Measurements from ENCODE around the gene GDF7. TPM values are rescaled to one million over a fixed set of nuclear protein-coding genes. Genes with fewer than 3 reads are reported as not detected.

GDF7 gene
- total and polyA plus RNA-seq, 2 donors (not counting 3 experiments of a cell fraction or from before 2014, with no cell fraction given): 3.7 to 3.9 TPM

DNA sequence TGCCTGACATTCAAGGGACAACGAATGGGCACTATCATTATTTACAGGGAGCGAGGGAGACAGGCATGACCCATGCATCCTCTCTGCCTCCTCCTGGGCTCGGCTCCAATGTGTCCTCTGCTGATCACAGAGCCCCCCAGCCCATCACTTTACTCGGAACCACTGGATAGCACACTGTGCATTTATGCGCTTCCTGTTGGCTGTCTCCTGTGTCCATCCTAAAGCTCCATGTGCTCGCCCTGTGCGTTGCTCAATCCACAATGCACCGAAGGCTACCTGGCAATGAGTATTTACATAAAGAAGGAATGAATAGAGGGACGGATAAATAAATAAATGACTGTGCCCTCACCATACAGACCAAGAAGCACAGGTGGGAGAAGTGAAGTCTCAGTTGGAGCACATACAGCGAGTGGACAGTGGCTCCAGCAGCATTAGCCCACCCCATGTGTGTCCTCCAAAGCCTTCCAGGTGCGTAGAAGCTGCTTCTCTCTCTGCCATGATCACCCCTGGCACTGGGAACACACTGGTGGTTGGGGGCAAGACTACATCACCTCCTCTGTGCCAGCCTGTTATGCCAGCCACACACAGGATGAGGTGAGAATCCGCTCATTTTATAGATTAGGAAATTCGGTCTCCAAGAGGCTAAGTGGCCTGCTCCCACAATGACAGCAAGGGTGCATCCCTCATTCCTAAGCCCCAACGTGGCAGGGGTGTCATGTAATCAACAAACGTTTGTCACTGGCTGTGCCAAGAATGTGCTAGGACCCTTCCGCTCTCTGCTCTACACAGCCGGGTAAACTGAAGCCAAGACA, 2.3 kb upstream of the GDF7 start:
- CTCF ChIA-PET: interaction anchor here (1.1 to 6.0 kb wide), 4 partner anchors 12 to 296 kb away, joined by 3 to 531 read pairs (median 16); partner anchors contain the start of gene HS1BP3
- dilution Hi-C loops (cut with MboI; ENCODE audit: extremely low pct_ligation_motif_present, low sequenced_read_pairs): no loop called here

DNA sequence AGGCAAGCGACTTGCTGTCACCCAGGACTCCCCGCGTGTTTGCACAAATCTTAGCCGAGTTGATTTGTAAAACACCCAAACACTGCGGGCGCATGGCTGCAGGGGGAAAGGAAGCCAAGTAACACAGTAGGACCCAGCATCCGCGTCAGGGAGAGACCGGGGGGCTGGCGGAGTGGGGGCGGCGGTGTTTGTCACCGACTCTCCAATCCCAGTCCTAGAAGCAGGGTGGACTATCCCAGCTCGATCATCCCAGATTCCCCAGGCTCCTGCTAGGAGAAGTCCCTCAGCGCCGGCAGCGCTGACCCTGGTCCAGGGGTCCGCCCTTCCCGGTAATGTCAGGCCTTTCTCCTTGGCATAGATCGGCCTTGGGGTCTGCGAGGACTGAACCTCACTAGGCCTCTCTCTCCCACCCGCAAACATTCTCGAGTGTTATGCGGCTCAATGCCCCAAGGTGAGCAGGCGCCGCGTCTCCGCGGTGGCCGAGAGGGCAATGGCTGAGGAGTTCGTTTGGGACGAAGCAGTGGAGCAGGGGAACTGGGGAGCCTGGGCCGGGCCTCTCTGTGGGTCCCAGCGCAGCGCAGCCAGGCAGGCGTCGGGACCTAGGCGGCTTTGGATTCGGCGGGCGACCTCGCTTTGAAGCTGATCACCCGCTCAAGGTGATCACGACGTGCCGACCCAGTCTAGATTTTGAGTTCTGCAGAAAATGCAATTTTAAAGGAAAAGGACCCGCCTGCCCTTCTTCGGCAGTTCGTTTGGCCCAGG, 1.5 kb upstream of the GDF7 start:
- dilution Hi-C loops (cut with MboI; ENCODE audit: extremely low pct_ligation_motif_present, low sequenced_read_pairs): no loop called here
- peak overlapping the region; percentile 50 for H3K4me2 ChIP-seq (ENCODE audit: insufficient read depth, low read length)

More for the DNA sequence above, 2.3 kb upstream of the GDF7 start:
- TF ChIP-seq POLR2A (IDR thresholded peaks at IDR 0.05; ENCODE audit: low read depth, low read length): peak; percentile 43
- no peak for TF ChIP-seq JUN (IDR thresholded peaks at IDR 0.05; ENCODE audit: borderline replicate concordance, insufficient read depth, insufficient read length, low read depth)
- Histone ChIP-seq H3K27ac (ENCODE audit: insufficient read depth, low read depth, low read length) (no peak overlapping the region), H3K36me3 (ENCODE audit: control insufficient read depth in 2 of 2, extremely low read depth in 1 of 2, insufficient read depth in 2 of 2, low read length in 2 of 2) (no peaks in the 10 kb centered on the region), H3K4me1 (ENCODE audit: control insufficient read depth, extremely low read depth, insufficient read depth, low read length) (peaks cover 16% of the 10 kb centered on the region), H3K79me2 (ENCODE audit: control insufficient read depth, insufficient read depth, low read length) (no peaks in the 10 kb centered on the region), H4K20me1 (replicated peaks; ENCODE audit: control insufficient read depth, extremely low read depth, insufficient read depth, low read length) (no peaks in the 10 kb centered on the region), H3K4me2 (ENCODE audit: insufficient read depth, low read length) (no peak overlapping the region), H3K9me1 (replicated peaks; ENCODE audit: control insufficient read depth, extremely low read depth, insufficient read depth, low read length) (no peaks in the 10 kb centered on the region), H2AFZ (ENCODE audit: low read depth, low read length) (no peak overlapping the region), H3K9ac (replicated peaks; ENCODE audit: extremely low read depth, insufficient read depth, low read length) (no peak overlapping the region), H3K9me3 (replicated peaks; ENCODE audit: control insufficient read depth, insufficient read depth, low read length) (no peaks in the 10 kb centered on the region), H3K27me3 (ENCODE audit: control insufficient read depth in 2 of 2, insufficient read depth in 2 of 2, low read length in 2 of 2) (peaks cover 50 to 74% of the 10 kb centered on the region in 2 experiments), H3K4me3 (replicated peaks in 1 of 3; ENCODE audit: insufficient read depth in 1 of 3, low read depth in 1 of 3, low read length in 3 of 3) (no peak overlapping the region)
- POLR2A ChIA-PET: no interaction called here
- FAIRE-seq (no peak), DNase-seq (ENCODE audit: low read depth, low spot score) (no peak)
- no TSS peak for BruUV-seq (replicated peaks)
- intact Hi-C loops (cut with micrococcal nuclease): loop anchor here (1.0 to 5.0 kb wide), 3 partner anchors 83 to 653 kb away; no protein-coding TSS in a partner anchor

More for the DNA sequence above, 1.5 kb upstream of the GDF7 start:
- no peaks in the 10 kb centered on the region for H3K79me2 ChIP-seq (ENCODE audit: control insufficient read depth, insufficient read depth, low read length)
- no peaks in the 10 kb centered on the region for H3K36me3 ChIP-seq (ENCODE audit: control insufficient read depth in 2 of 2, extremely low read depth in 1 of 2, insufficient read depth in 2 of 2, low read length in 2 of 2)
- H3K4me3 ChIP-seq (replicated peaks in 1 of 3; ENCODE audit: insufficient read depth in 1 of 3, low read depth in 1 of 3, low read length in 3 of 3): peak overlapping the region in 2 of 3 experiments; percentile 26 to 46
- H3K9ac ChIP-seq (replicated peaks; ENCODE audit: extremely low read depth, insufficient read depth, low read length): no peak overlapping the region
- H4K20me1 ChIP-seq (replicated peaks; ENCODE audit: control insufficient read depth, extremely low read depth, insufficient read depth, low read length): no peaks in the 10 kb centered on the region
- DNase-seq (ENCODE audit: low read depth, low spot score) (no peak), FAIRE-seq (no peak)
- CTCF ChIA-PET: interaction anchor here (1.1 to 6.0 kb wide), 9 partner anchors 11 to 298 kb away, joined by 4 to 531 read pairs (median 11); partner anchors contain the start of gene HS1BP3
- peak overlapping the region; percentile 78 for H2AFZ ChIP-seq (ENCODE audit: low read depth, low read length)
- no peak overlapping the region for H3K27ac ChIP-seq (ENCODE audit: insufficient read depth, low read depth, low read length)
- peaks cover 16% of the 10 kb centered on the region for H3K4me1 ChIP-seq (ENCODE audit: control insufficient read depth, extremely low read depth, insufficient read depth, low read length)
- intact Hi-C loops (cut with micrococcal nuclease): loop anchor here (1.0 to 5.0 kb wide), 3 partner anchors 82 to 652 kb away; no protein-coding TSS in a partner anchor
- no peaks in the 10 kb centered on the region for H3K9me3 ChIP-seq (replicated peaks; ENCODE audit: control insufficient read depth, insufficient read depth, low read length)
- peaks cover 54 to 78% of the 10 kb centered on the region in 2 experiments for H3K27me3 ChIP-seq (ENCODE audit: control insufficient read depth in 2 of 2, insufficient read depth in 2 of 2, low read length in 2 of 2)
- POLR2A ChIA-PET: no interaction called here
- no TSS peak for BruUV-seq (replicated peaks)
- no peaks in the 10 kb centered on the region for H3K9me1 ChIP-seq (replicated peaks; ENCODE audit: control insufficient read depth, extremely low read depth, insufficient read depth, low read length)
- TF ChIP-seq, protein P1, sequence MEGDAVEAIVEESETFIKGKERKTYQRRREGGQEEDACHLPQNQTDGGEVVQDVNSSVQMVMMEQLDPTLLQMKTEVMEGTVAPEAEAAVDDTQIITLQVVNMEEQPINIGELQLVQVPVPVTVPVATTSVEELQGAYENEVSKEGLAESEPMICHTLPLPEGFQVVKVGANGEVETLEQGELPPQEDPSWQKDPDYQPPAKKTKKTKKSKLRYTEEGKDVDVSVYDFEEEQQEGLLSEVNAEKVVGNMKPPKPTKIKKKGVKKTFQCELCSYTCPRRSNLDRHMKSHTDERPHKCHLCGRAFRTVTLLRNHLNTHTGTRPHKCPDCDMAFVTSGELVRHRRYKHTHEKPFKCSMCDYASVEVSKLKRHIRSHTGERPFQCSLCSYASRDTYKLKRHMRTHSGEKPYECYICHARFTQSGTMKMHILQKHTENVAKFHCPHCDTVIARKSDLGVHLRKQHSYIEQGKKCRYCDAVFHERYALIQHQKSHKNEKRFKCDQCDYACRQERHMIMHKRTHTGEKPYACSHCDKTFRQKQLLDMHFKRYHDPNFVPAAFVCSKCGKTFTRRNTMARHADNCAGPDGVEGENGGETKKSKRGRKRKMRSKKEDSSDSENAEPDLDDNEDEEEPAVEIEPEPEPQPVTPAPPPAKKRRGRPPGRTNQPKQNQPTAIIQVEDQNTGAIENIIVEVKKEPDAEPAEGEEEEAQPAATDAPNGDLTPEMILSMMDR (IDR thresholded peaks at IDR 0.05; ENCODE audit: extremely low read depth in 1 of 2, insufficient read depth in 1 of 2, low read depth in 1 of 2, low read length in 2 of 2): no peak
- TF ChIP-seq EZH2 (IDR thresholded peaks at IDR 0.05; ENCODE audit: borderline replicate concordance, low read depth, low read length, severe bottlenecking) (peak; percentile 97), MYC (IDR thresholded peaks at IDR 0.05; ENCODE audit: low read depth, low read length) (no peak)
